Measurements from ENCODE around the gene EVL.

The EVL gene

GRCh38 chr14:100086361-100086760 lies 21.1 kb downstream of the EVL start:
- H3K4me3 ChIP-seq (ENCODE audit: low read depth, low read length), result no peak overlapping the region
- no peak for DNase-seq (ENCODE audit: low read depth)
- TF ChIP-seq MYC (IDR thresholded peaks at IDR 0.05; ENCODE audit: low read depth, low read length), result no peak
- no peak for TF ChIP-seq POLR2A (IDR thresholded peaks at IDR 0.05; ENCODE audit: extremely low read depth, insufficient read length)
- TF ChIP-seq, protein P1, sequence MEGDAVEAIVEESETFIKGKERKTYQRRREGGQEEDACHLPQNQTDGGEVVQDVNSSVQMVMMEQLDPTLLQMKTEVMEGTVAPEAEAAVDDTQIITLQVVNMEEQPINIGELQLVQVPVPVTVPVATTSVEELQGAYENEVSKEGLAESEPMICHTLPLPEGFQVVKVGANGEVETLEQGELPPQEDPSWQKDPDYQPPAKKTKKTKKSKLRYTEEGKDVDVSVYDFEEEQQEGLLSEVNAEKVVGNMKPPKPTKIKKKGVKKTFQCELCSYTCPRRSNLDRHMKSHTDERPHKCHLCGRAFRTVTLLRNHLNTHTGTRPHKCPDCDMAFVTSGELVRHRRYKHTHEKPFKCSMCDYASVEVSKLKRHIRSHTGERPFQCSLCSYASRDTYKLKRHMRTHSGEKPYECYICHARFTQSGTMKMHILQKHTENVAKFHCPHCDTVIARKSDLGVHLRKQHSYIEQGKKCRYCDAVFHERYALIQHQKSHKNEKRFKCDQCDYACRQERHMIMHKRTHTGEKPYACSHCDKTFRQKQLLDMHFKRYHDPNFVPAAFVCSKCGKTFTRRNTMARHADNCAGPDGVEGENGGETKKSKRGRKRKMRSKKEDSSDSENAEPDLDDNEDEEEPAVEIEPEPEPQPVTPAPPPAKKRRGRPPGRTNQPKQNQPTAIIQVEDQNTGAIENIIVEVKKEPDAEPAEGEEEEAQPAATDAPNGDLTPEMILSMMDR (IDR thresholded peaks at IDR 0.05; ENCODE audit: low read depth, low read length), result no peak
- TF ChIP-seq, protein P2, sequence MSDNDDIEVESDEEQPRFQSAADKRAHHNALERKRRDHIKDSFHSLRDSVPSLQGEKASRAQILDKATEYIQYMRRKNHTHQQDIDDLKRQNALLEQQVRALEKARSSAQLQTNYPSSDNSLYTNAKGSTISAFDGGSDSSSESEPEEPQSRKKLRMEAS (IDR thresholded peaks at IDR 0.05; ENCODE audit: low read depth, low read length), result no peak

GRCh38 chr14:100088226-100088625 lies 23.0 kb downstream of the EVL start:
- TF ChIP-seq, protein P1 (IDR thresholded peaks at IDR 0.05; ENCODE audit: low read depth, low read length), result no peak
- TF ChIP-seq, protein P2 (IDR thresholded peaks at IDR 0.05; ENCODE audit: low read depth, low read length), result no peak
- no peak for TF ChIP-seq MYC (IDR thresholded peaks at IDR 0.05; ENCODE audit: low read depth, low read length)
- TF ChIP-seq POLR2A (IDR thresholded peaks at IDR 0.05; ENCODE audit: extremely low read depth, insufficient read length), result no peak
- no peak for DNase-seq (ENCODE audit: low read depth)
- H3K4me3 ChIP-seq (ENCODE audit: low read depth, low read length), result no peak overlapping the region

GRCh38 chr14:100091386-100091785 lies 26.2 kb downstream of the EVL start:
- H3K4me3 ChIP-seq (ENCODE audit: low read depth, low read length), result no peak overlapping the region
- DNase-seq (ENCODE audit: low read depth), result no peak
- TF ChIP-seq, protein P1 (IDR thresholded peaks at IDR 0.05; ENCODE audit: low read depth, low read length), result no peak
- TF ChIP-seq MYC (IDR thresholded peaks at IDR 0.05; ENCODE audit: low read depth, low read length), result no peak
- TF ChIP-seq, protein P2 (IDR thresholded peaks at IDR 0.05; ENCODE audit: low read depth, low read length), result no peak
- no peak for TF ChIP-seq POLR2A (IDR thresholded peaks at IDR 0.05; ENCODE audit: extremely low read depth, insufficient read length)

GRCh38 chr14:100092832-100093231 lies 27.6 kb downstream of the EVL start:
- TF ChIP-seq, protein P1 (IDR thresholded peaks at IDR 0.05; ENCODE audit: low read depth, low read length), result no peak
- TF ChIP-seq MYC (IDR thresholded peaks at IDR 0.05; ENCODE audit: low read depth, low read length) (no peak), POLR2A (IDR thresholded peaks at IDR 0.05; ENCODE audit: extremely low read depth, insufficient read length) (no peak)
- TF ChIP-seq, protein P2 (IDR thresholded peaks at IDR 0.05; ENCODE audit: low read depth, low read length), result no peak

DNA sequence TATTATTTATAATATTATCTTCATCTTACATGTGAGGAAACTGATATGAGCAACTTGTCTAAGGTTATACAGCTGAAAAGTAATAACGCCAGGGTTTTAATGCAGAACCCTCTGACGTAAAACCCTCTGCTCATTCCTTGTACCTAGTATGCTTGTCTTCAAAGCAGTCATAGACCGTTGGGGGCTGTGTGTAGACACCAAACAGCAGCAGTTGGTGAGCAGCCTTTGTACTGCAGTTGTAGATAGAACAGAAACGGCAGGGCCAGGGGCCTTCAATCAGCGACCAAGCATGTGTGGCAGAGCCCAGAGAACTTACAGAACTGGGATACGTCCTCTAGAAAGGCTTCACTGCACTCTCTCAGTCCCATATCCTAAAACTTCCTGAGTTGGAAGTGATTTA lies 28.1 kb downstream of the EVL start:
- DNase-seq (ENCODE audit: low read depth), result no peak
- TF ChIP-seq, protein P1 (IDR thresholded peaks at IDR 0.05; ENCODE audit: low read depth, low read length), result no peak
- TF ChIP-seq, protein P2 (IDR thresholded peaks at IDR 0.05; ENCODE audit: low read depth, low read length), result no peak
- TF ChIP-seq POLR2A (IDR thresholded peaks at IDR 0.05; ENCODE audit: extremely low read depth, insufficient read length) (no peak), MYC (IDR thresholded peaks at IDR 0.05; ENCODE audit: low read depth, low read length) (no peak)
- no peak overlapping the region for H3K4me3 ChIP-seq (ENCODE audit: low read depth, low read length)

More at GRCh38 chr14:100092832-100093231, 27.6 kb downstream of the EVL start:
- no peak for DNase-seq (ENCODE audit: low read depth)
- no peak overlapping the region for H3K4me3 ChIP-seq (ENCODE audit: low read depth, low read length)
